G401 (cell line): ENCODE results near the gene AKR1E2. TPM values are rescaled to one million over a fixed set of nuclear protein-coding genes. Genes with fewer than 3 reads are reported as not detected.
"Not testable (repeated sequence)": the region's sequence is repeated elsewhere in the genome, so short reads cannot be mapped to it uniquely, and the experiment has no call there.

Experiments
- DNase-seq: peaks from one replicate; pipeline ENCODE4 v3.0.0-alpha.2; 2015; ENCODE audit warnings: low spot score
- in situ Hi-C: cut with HindIII; loops from 2 replicates; pipeline ENCODE4 v1.10.0; 2016; ENCODE audit warnings: low sequenced_read_pairs, mixed read lengths
- total RNA-seq: library from RNA; depleted of rRNA; stranded (reverse); fragments of >200 nt; shearing (Covaris generic); gene quantifications from 2 replicates; pipeline ENCODE4 v1.2.3, GENCODE V29; 2014

The AKR1E2 gene
- total RNA-seq, 1 experiment from 2014 or later, result 10.3 TPM

DNA sequence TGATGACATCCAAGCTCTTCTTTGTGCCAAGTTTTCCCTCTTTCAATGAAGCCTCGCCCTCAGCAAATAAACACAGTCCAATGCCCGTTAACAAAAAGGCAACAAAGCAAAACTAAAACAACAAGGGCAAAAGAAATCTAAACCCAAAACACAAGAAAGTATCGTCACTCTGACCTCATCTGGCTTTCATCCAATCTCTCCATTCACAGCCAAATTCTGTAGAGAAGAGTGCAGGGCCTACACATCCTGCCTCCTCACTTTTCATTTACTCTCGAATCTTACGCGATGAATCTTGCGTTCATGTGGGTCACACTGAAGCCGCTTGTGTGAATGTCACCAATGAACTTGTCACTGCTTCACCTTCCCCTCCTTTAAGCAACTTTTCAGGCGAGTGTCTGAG is 15.9 kb upstream of the AKR1E2 start:
- in situ Hi-C loops, result no loop called here

DNA sequence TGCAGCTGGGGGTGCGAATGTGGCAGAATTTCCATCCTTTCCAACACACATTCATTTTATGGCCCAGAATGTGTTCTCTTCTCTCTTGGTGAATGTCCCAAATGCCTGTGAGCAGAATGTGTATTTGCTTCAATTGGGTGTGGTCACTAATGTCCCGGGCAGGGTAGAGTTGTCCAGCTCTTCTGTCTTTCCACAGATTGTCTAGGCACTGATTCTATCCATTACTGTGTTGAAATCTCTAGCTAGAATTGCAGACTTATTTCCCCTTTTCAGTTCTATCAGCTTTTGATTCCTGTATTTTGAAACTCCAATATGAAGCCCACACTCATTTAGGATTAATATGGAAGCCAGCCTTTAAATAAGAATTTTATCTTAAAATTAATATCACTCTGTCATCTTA is 14.0 kb upstream of the AKR1E2 start:
- DNase-seq, result no peak
- in situ Hi-C loops, result no loop called here

More for the DNA sequence above, 15.9 kb upstream of the AKR1E2 start:
- DNase-seq, result no peak

DNA sequence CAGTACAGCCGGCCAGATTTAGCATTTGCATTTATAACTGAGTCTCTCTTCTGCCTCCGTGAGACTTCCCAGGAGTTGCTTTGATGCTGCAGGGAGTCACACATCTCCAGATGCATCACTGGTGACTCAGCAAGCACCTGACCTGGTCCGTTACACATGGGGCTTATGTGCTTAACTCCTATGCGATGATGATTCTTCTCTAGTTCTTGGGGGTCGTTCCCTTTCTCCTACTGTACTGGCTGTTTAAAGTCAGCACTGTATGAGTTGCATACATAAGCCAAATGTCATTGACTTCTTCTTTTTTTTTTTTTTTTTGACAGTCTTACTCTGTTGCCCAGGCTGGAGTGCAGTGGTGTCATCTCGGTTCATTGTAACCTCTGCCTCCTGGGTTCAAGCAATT is 13.0 kb upstream of the AKR1E2 start:
- in situ Hi-C loops, result no loop called here
- DNase-seq, result no peak

DNA sequence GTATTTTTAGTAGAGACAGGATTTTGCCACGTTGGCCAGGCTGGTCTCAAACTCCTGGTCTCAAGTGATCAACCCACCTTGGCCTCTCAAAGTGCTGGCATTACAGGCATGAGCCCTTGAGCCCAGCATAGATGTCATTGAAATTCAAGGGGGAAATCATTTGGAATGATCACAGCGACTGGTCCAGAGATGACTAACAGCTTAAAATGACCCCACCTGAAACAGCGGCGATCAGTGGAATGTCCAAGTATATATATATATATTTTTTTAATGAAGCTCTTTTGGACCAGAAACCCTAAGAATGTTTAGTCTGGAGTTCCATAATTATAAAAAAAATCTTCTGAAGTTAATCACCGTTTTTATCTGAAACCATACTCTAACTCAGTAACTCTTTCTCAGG is 12.5 kb upstream of the AKR1E2 start:
- no peak for DNase-seq
- in situ Hi-C loops, result no loop called here

DNA sequence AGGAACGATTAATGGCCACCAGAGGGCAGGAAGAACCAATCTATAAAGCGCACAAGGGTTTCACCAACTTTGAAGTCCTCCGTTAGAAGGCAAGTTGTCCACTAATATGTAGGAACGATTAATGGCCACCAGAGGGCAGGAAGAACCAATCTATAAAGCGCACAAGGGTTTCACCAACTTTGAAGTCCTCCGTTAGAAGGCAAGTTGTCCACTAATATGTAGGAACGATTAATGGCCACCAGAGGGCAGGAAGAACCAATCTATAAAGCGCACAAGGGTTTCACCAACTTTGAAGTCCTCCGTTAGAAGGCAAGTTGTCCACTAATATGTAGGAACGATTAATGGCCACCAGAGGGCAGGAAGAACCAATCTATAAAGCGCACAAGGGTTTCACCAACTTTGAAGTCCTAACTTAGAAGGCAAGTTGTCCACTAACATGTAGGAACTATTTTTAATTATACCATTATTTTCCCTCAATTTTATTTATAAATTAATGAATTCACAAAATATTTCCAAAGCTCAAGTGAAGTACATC is 10.3 kb upstream of the AKR1E2 start:
- DNase-seq, in situ Hi-C loops: not testable (repeated sequence)

DNA sequence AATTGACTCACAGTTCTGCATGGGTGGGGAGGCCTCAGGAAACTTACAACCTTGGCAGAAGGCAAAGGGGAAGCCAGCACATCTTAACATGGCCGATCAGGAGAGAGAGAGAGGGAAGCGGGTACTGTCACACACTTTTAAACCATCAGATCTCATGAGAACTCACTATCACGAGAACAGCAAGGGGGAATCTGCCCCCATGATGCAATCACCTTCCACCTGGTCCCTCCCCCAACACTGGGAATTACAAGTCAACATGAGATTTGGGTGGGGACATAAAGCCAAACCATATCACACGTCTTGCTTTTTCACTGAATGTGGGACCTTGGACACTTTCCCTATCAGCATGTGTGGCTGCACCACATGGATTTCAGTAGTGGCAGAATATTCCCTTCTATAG is 9.0 kb upstream of the AKR1E2 start:
- in situ Hi-C loops, result no loop called here
- DNase-seq, result no peak

DNA sequence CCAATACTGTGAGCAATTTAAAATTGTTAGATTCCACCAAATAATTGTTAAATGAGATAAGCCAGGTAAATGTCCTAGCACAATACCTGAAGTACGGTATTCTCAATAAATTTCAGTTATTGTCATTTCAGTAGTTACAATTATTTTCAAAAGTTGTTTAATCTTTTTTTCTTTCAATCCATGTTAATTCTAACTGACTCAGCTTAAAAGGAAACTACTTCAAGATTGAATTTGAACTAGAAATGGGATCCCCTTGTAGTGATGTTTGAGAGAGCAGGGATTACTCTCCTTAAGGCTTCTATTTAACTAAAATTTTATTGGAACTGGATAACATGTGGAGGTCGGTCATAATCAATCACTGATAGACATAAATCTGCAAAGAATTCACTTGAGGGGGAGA is 6.9 kb upstream of the AKR1E2 start:
- in situ Hi-C loops, result no loop called here
- no peak for DNase-seq

DNA sequence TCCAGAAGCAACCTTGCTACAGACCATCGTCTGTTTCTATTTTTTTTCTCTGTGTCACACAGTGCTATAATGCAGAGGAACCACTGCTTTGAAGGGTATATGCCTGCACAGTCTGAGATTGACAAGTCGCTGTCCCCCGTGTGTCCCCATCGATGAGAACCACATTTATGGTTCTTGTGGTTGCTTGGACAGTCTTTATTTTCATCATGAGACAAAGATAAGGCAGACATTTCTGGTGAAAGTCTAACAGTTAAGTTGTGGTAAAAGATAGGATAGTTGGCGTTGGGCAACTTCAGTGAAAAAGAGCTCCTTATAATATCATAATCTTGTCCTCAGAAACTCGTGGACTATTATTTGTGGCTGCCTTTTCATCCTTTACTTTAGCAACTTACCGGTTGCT is 6.3 kb upstream of the AKR1E2 start:
- in situ Hi-C loops, result no loop called here
- no peak for DNase-seq

DNA sequence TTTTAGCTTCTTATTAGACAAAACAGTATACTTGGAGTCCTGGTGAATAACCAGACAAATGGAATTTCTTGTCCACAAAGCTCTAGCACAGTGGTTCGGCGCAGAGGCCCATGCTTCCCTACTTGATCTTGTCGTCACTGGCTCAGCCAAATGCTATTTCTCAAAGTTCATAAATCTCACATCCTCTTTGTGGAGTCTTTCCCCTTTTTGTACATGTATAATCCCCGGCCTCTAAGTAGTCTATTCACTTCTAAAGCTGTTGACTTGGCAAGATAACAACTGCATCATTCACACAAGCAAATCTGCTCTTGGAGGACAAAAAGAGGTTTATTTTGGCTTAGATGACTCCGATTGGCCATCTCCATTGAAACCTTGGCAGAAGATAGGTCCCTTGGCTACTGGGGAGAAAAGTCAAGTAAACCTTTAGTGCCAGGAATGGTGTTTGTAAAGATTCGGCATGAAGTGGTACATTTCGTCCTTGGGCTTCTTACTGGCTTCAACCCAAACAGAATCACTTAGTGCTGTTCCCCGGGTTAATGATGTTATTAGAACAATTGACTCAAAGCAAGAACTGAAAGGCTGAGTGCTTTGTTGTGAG is 5.1 kb upstream of the AKR1E2 start:
- in situ Hi-C loops, result no loop called here
- no peak for DNase-seq

DNA sequence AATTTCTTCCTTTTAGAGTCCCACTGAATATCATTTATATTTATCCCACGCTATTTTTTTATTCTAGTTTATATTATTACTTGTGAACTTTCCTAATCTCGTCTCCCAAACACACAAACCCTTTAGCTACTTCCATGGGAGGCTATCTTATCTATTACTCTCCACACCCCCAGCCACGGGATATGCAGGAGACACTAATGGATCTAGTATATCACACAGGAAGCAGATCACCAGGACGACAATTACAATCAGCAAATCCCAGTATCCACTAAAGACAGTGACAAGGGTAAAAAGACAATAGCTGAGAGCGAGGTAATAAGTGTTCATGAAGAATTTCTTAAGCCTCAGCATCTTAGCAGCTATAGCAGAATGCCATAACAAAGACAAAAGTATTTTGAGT is 3.8 kb upstream of the AKR1E2 start:
- in situ Hi-C loops, result no loop called here
- no peak for DNase-seq

DNA sequence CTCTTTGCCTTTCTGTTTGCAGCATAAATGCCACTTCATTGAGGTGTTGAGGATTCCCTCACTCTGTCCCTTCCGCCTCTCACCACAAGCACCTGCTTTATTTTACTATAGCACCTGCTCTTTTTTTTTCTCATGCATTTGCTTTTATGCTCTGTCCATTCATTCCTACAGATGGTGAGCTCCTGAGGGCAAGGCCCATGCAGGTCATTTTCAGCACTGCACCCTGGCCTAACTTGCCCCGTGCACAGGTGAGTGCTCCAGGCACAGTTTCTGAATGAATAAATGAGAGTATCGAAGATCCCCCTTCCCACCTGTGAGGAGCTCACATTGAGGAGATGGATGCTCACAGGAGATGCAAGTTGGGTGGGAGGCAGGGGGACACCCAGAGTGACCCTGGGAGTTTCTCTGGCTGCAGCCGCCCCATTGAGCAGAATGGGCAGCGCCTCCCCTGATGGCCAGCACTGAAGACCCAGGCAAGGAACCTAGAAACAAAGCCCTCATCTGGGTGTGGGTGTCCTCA is 1.2 kb upstream of the AKR1E2 start:
- in situ Hi-C loops, result no loop called here
- DNase-seq, result no peak

DNA sequence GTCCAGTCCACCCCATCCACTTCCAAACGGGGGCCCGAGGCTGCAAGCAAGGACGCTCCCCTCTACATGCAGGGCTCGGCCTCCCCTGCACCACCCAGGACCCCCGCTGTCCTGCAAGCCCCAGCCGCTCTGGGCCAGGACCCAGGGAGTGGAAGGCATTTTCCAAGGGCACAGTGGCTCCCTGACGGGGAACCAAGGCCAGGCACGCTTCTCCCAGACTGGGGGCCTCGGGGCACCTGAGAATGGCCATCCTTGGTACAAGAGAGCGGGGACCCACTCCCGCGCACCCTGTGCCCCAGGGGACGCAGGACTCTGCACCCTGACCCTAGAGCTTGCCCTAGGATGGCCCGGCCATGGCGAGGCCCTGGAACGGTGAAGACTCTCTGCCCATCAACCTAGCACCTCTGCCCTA is 545 bp upstream of the AKR1E2 start:
- in situ Hi-C loops, result no loop called here
- DNase-seq, result no peak

DNA sequence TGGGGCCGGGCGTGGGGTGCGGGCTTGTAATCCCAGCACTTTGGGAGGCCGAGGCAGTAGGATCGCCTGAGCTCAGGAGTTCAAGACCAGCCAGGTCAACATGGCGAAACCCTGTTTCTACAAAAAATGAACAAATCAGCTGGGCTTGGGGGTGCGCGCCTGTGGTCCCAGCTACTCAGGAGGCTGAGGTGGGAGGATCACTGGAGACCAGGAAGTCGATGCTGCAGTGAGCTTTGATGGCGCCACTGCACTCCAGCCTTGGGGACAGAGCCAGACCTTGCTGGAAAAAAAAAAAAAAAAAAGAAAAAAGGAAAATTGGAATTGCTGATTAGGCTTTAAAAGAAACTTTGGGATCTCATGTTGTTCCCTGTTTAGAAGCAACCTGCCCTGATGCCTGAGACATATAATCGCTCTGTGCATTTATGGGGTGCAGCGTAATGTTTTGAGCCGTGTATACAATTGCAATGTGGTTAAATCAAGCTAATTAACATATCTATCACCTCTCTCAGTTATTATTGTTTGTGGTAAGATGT is 851 bp downstream of the AKR1E2 start:
- no peak for DNase-seq
- in situ Hi-C loops, result no loop called here

DNA sequence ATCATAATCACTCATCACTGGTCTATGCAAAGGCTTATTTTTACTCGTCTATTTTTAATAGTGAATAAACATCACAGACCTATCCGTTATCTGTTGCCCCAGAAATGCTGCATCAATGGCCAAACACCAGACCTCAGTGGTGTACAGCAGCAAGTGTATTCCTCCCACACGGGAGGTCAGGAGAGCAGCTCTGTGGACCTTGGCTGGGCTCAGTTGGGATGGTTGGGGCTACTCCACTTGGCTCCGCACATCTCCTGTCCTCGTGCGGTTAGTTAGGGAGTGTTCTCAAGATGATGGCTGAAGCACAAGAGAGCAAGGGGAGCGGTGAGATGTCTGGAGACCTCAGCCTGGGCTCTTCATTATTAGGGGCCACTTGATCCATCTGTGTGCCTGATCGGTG is 2.0 kb downstream of the AKR1E2 start:
- in situ Hi-C loops, result no loop called here
- no peak for DNase-seq

DNA sequence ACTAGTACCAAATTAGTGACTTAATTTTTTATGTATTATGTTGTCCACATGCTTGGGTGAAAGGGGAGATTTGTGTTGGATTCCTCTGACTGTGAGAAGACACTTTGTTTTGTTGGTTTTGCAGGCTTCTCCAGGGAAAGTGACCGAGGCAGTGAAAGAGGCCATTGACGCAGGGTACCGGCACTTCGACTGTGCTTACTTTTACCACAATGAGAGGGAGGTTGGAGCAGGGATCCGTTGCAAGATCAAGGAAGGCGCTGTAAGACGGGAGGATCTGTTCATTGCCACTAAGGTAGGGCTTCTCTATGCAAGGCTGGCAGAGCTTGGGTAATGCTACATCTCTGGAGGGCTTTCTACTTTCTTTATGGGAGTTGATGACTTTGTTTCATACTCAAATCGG is 4.5 kb downstream of the AKR1E2 start:
- in situ Hi-C loops, result no loop called here
- DNase-seq, result no peak

DNA sequence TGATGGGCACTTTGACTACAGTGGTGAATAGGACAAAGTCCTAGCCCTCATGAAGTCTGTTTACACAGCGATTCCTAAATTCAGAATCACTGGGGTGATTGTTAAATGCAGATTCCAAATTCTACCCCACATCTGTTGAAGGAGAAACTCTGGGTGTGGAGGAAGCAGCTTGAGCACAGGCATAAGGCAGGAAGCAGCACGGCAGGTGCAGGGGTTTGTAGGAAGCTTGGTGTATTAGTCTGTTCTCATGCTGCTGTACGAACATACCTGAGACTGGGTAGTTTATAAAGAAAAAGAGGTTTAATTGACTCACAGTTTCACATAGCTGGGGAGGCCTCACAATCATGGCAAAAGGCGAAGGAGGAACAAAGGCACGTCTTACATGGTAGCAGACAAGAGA is 5.1 kb downstream of the AKR1E2 start:
- in situ Hi-C loops, result no loop called here
- DNase-seq, result no peak

DNA sequence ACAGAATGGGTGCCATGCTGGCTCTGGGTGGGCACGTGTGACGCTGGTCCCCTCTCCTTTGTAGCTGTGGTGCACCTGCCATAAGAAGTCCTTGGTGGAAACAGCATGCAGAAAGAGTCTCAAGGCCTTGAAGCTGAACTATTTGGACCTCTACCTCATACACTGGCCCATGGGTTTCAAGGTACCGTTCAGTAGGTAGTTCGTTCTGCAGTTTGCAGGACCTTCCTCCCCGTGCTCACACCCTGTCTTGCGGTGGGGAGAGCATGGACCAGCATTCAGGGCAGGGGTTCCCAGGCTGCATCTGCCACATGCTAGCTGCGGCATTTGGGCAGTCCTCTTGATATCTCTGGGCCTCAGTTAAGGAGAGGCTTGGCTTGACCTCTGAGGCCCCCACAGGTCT is 7.3 kb downstream of the AKR1E2 start:
- no peak for DNase-seq
- in situ Hi-C loops, result no loop called here

DNA sequence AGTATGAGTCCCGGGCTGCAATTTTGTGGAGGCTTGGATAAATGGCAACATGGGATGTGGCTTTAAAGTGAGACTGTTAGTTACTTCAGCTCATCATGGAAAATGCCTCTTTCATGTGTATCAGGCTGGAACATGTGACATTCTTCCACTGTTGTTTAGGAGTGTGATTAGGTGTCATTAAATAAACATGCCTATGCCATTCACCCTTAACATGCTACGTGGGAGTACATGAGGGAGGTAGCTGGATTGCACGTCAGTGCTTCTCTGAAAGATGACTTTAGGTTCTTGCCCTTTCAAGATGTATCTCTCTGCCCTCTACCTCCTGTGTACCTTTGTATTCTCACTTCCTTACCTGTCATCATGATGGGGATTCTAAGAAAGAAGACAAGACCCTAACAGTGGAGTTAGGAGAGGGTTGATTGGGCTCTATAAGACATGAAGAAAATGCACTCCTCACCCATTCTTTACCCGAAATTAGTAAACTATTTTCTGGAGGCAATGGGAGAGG is 8.9 kb downstream of the AKR1E2 start:
- in situ Hi-C loops, result no loop called here
- DNase-seq, result no peak

DNA sequence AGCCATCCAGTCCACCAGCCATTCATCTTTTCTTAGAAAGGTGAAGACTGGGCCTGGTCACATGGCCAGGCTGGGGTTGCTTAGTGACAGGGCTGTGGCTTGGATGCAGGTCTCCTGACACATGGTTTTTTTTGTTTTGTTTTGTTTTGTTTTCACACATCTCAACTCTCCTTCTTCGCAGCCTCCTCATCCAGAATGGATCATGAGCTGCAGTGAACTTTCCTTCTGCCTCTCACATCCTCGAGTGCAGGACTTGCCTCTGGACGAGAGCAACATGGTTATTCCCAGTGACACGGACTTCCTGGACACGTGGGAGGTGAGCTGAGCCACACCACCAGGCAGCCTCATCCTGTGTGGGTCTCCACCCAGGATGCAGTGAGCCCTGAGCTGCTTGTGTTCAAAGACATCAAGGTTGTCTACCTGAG is 9.5 kb downstream of the AKR1E2 start:
- in situ Hi-C loops, result no loop called here
- no peak for DNase-seq

DNA sequence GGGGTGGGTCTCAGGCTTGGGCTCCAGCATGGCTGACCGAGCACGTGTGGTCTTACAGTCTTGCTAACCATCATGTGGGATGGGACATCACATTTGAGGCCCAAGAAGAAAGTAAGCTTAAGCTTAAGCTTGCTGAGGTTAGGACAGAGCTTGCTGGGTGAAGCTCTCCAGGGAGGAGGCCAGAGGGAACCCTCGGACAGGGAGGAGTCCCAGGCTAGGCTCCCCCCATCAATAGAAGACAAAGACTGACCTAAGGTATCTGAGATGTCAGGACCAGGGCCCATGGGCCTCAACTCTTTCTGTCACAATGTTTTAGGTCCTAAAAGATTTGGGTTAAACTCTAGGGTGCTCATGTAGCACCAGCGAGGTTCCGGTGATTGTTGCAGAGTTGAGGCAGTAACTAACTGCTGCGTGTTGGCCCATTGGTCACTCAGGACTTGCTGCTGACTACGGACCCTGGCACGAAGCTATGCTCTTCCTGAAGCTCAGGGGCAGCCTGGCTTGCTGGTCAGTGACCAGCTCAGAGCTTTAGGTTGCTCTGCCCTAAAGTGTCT is 10.5 kb downstream of the AKR1E2 start:
- in situ Hi-C loops, result no loop called here
- DNase-seq, result no peak

DNA sequence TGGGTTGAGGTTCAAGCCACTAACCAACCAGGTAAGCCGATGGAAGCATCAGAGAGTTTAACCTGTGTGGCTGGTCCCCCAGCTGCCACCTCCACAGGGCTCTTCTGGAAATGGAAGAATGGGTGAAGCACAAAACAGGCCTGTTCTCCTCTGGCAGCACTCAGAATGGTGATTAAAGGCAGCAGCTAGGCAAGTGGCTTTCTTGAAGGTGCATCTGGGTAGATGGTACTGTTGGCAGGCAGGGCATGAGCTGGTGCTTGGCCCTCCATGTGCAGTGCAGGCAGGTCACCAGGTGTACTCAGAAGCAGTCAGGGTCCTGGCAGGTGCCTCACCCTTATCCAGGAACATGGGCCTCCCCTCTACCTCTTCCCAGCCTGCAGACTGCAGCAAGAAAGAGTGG is 11.5 kb downstream of the AKR1E2 start:
- in situ Hi-C loops, result no loop called here
- DNase-seq, result no peak
